Measurements from ENCODE around the gene JAM3. TPM values are rescaled to one million over a fixed set of nuclear protein-coding genes. Genes with fewer than 3 reads are reported as not detected.

JAM3 gene
- total and polyA plus RNA-seq, 2 of the 8 experiments (the other 6 are each of a cell fraction or from before 2014, with no cell fraction given), result 19.6 to 42.8 TPM

DNA sequence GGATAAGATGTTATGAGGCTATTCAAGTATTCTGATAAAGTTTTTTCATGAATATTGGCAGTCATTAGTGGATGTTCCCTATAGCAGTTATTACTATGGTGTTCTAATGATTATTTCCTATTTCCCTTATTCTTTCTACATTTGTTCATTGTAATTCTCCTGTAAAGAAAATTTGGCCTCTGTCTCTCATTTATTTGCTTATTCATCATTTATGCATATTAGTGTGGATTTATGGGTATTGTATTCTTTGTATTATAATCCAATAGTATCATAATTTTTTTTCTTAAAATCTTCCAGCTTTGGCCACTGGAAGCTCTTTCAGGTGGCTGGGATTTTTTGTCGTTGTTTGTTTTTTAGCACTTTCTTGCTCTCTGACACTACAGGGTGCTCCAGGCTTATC, 47.3 kb downstream of the JAM3 start:
- H3K79me1 ChIP-seq (ENCODE audit: low read depth, low read length), result no peaks in the 10 kb centered on the region
- no peak overlapping the region for H2AFZ ChIP-seq (ENCODE audit: low read length)
- H4K91ac ChIP-seq (replicated peaks; ENCODE audit: insufficient read length, low read length), result no peak overlapping the region
- H3K14ac ChIP-seq (ENCODE audit: insufficient read length), result no peak overlapping the region
- no peak overlapping the region for H3K23ac ChIP-seq (ENCODE audit: insufficient read length)
- no peak overlapping the region for H3K27ac ChIP-seq (ENCODE audit: low read depth, low read length)
- 94% methylated on average over 1 of the region's 1 CpG; no CpG with 5 or more reads in 1 of the 2 experiments for WGBS, 2 experiments (ENCODE audit: extremely low coverage in 1 of 2, insufficient coverage in 1 of 2, insufficient read length in 1 of 2, insufficient replicate concordance in 2 of 2, low coverage in 1 of 2, low lambda C conversion rate in 2 of 2, missing lambda C conversion rate in 1 of 2)
- no peak overlapping the region for H4K5ac ChIP-seq (ENCODE audit: insufficient read length, low read depth, low read length)
- H3K4me2 ChIP-seq (ENCODE audit: insufficient read depth in 1 of 2, low read depth in 2 of 2, low read length in 2 of 2), result no peak overlapping the region
- DNase-seq (ENCODE audit: low read depth in 1 of 2, low spot score in 2 of 2) (no peak), FAIRE-seq (no peak)
- H4K8ac ChIP-seq (ENCODE audit: extremely low read depth, insufficient read depth, low read length), result no peak overlapping the region
- H3K9ac ChIP-seq (replicated peaks in 1 of 4; ENCODE audit: extremely low read depth in 1 of 4, low read depth in 3 of 4, low read length in 3 of 4), result no peak overlapping the region
- no peak overlapping the region for H3K18ac ChIP-seq (ENCODE audit: extremely low read depth, low read length)
- H3K36me3 ChIP-seq (ENCODE audit: control insufficient read depth in 2 of 4, insufficient read depth in 4 of 4, low read length in 3 of 4), result no peaks in the 10 kb centered on the region
- no peak overlapping the region for H3K4ac ChIP-seq (replicated peaks; ENCODE audit: insufficient read length, low read depth, low read length)
- H3K79me2 ChIP-seq (ENCODE audit: control insufficient read depth in 1 of 2, insufficient read depth in 2 of 2, low read length in 2 of 2), result peaks cover 0 to 28% of the 10 kb centered on the region in 2 experiments; a peak in 3 of 4 replicates
- H2BK12ac ChIP-seq (ENCODE audit: low read depth, low read length), result no peak overlapping the region
- no peak overlapping the region for H3K56ac ChIP-seq (replicated peaks; ENCODE audit: insufficient read length, low read depth, low read length)
- no peak overlapping the region for H2BK120ac ChIP-seq (replicated peaks; ENCODE audit: low read depth, low read length)
- H3K27me3 ChIP-seq (replicated peaks in 1 of 4; ENCODE audit: control insufficient read depth in 3 of 4, extremely low read depth in 1 of 4, insufficient read depth in 3 of 4, low read length in 3 of 4), result no peaks in the 10 kb centered on the region
- ChIA-PET POLR2A (ENCODE audit: partially characterized antibody) (no interaction called here), CTCF (ENCODE audit: partially characterized antibody) (interaction anchor here (1.1 to 1.5 kb wide), 3 partner anchors 19 to 89 kb away, joined by 3 to 5 read pairs (median 4); no protein-coding TSS in a partner anchor)
- H2BK20ac ChIP-seq (ENCODE audit: low read length), result no peak overlapping the region
- TF ChIP-seq KDM4A (IDR thresholded peaks at IDR 0.05; ENCODE audit: low read depth, low read length, severe bottlenecking) (no peak), SIX5 (IDR thresholded peaks at IDR 0.05; ENCODE audit: low read depth, low read length) (no peak), RNF2 (IDR thresholded peaks at IDR 0.05; ENCODE audit: borderline replicate concordance, low read depth, low read length, missing control alignments, poor library complexity, severe bottlenecking) (no peak), BRCA1 (IDR thresholded peaks at IDR 0.05; ENCODE audit: low read depth, low read length) (no peak), KDM5A (IDR thresholded peaks at IDR 0.05; ENCODE audit: low read length) (no peak), TBP (IDR thresholded peaks at IDR 0.05; ENCODE audit: low read depth, low read length) (no peak), CBX8 (IDR thresholded peaks at IDR 0.05; ENCODE audit: borderline replicate concordance, low read depth, low read length) (no peak), SUZ12 (IDR thresholded peaks at IDR 0.05; ENCODE audit: low read length) (no peak)
- TF ChIP-seq, protein P1, sequence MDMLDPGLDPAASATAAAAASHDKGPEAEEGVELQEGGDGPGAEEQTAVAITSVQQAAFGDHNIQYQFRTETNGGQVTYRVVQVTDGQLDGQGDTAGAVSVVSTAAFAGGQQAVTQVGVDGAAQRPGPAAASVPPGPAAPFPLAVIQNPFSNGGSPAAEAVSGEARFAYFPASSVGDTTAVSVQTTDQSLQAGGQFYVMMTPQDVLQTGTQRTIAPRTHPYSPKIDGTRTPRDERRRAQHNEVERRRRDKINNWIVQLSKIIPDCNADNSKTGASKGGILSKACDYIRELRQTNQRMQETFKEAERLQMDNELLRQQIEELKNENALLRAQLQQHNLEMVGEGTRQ (IDR thresholded peaks at IDR 0.05; ENCODE audit: low read length), result no peak
- no peak overlapping the region for H2BK5ac ChIP-seq (ENCODE audit: low read depth, low read length)
- H3K9me3 ChIP-seq (ENCODE audit: insufficient read depth in 2 of 2, low read depth in 1 of 2, low read length in 1 of 2), result no peaks in the 10 kb centered on the region
- no peaks in the 10 kb centered on the region for H3K23me2 ChIP-seq (ENCODE audit: low read depth, low read length)
- no peak overlapping the region for H3K4me3 ChIP-seq (ENCODE audit: extremely low read depth in 1 of 4, insufficient read depth in 2 of 4, low read depth in 3 of 4, low read length in 4 of 4)
- H2BK15ac ChIP-seq (ENCODE audit: low read length), result no peak overlapping the region
- peaks cover 0 to 9% (median 4%) of the 10 kb centered on the region in 4 experiments; a peak in 3 of 7 replicates for H3K4me1 ChIP-seq (replicated peaks in 1 of 4; ENCODE audit: control insufficient read depth in 3 of 4, insufficient read depth in 4 of 4, low read length in 3 of 4)
- no peak overlapping the region for H2AK5ac ChIP-seq (ENCODE audit: low read depth, low read length)
- H4K20me1 ChIP-seq (replicated peaks in 1 of 2; ENCODE audit: control insufficient read depth in 1 of 2, insufficient read depth in 2 of 2, low read length in 2 of 2), result no peaks in the 10 kb centered on the region

All from H1 (cell line).